Ishikawa (cell line): ENCODE results near the gene FAM149B1.

ENCODE experiments used
- CEBPB ChIP-seq: IDR thresholded peaks from 2 replicates; pipeline ENCODE4 v1.6.1; 2012
- CREB1 ChIP-seq: IDR thresholded peaks from 2 replicates; pipeline ENCODE4 v1.6.1; 2012; ENCODE audit warnings: low read depth
- EGR1 ChIP-seq: IDR thresholded peaks from 2 replicates; pipeline ENCODE4 v1.6.1; 2012
- EP300 ChIP-seq: IDR thresholded peaks from 2 replicates; pipeline ENCODE4 v1.6.1; 2012; ENCODE audit warnings: borderline replicate concordance
- FOXM1 ChIP-seq: IDR thresholded peaks from 2 replicates; pipeline ENCODE4 v1.6.1; 2012; ENCODE audit warnings: low read depth, borderline replicate concordance
- NFIC ChIP-seq: IDR thresholded peaks from 2 replicates; pipeline ENCODE4 v1.6.1; 2012
- RAD21 ChIP-seq: IDR thresholded peaks from 2 replicates; pipeline ENCODE4 v1.6.1; 2012; ENCODE audit warnings: low read depth
- TAF1 ChIP-seq: IDR thresholded peaks from 2 replicates; pipeline ENCODE4 v1.6.1; 2012; ENCODE audit warnings: low read depth, mild to moderate bottlenecking
- TCF12 ChIP-seq: IDR thresholded peaks from 2 replicates; pipeline ENCODE4 v1.6.1; 2012; ENCODE audit warnings: low read depth
- TEAD4 ChIP-seq: IDR thresholded peaks from 2 replicates; pipeline ENCODE4 v1.6.1; 2012
- YY1 ChIP-seq: IDR thresholded peaks from 2 replicates; pipeline ENCODE4 v1.6.1; 2012; ENCODE audit warnings: low read depth
- ZBTB7A ChIP-seq: IDR thresholded peaks from 2 replicates; pipeline ENCODE4 v1.6.1; 2012; ENCODE audit warnings: low read depth
- TF ChIP-seq, protein P1 (sequence below): IDR thresholded peaks from 2 replicates; pipeline ENCODE4 v1.6.1; 2012
- TF ChIP-seq, protein P2 (sequence below): IDR thresholded peaks from 2 replicates; pipeline ENCODE4 v1.6.1; 2012
- TF ChIP-seq, protein P3 (sequence below): IDR thresholded peaks from 2 replicates; pipeline ENCODE4 v1.6.1; 2012; ENCODE audit warnings: low read depth, mild to moderate bottlenecking

FAM149B1 gene

DNA sequence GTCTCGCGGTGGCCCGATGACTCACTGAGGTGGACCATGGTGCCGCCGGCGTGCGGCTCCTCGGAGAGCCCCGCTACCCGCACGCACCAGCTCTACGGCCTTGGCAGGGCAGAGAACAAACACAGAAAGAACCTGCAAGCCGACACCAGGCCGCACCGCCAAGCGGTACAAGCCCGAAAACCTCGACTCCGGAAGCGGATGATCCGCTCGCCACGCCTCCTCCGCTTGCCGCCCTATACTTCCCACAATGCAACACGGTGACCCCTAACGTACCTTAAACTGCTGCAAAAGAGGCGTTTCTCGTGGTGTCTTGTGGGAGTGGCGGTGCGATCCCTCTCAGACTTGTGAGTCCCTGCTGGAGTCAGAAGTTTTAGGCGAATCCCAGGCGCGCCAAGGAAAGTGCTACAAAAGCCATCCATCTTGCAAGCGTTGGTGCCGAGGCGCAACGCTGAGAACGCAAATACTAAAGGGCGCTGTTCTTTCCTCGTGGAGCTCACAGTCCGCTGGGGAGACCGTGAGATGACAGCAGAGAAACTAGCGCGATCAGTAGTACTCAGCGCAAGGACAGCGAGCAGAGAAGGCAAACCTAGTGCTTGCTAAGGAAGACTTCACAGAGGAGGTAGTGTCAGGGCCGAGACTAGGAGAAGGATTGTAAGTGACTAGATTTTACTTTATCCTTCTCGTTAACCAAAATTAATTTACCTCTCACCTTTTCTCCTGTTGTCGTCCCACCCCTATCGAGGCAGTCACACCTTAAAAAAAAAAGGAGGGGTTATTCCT lies 84.7 kb downstream of the FAM149B1 start, which contains the start of gene MRPS16:
Gene MRPS16 (minus strand): TSS at position 200 of the 780 bp plus-strand sequence. CDS start 162 bp downstream, at position 38.
- TF ChIP-seq YY1 (peak; percentile 81; the same call in 1 of the 2 replicates), CREB1 (peak; percentile 63), ZBTB7A (no peak), TEAD4 (peak; percentile 49), NFIC (peak; percentile 60), RAD21 (peak; percentile 6; the same call in 1 of the 2 replicates), TCF12 (peak; percentile 89), FOXM1 (peak; percentile 66; the same call in 1 of the 2 replicates), TAF1 (peak; percentile 98), EGR1 (0 out of 2 replicates have a peak, but pooled peaks have one; percentile 19), EP300 (peak; percentile 51; the same call in 1 of the 2 replicates), CEBPB (no peak)
- TF ChIP-seq, protein P1, sequence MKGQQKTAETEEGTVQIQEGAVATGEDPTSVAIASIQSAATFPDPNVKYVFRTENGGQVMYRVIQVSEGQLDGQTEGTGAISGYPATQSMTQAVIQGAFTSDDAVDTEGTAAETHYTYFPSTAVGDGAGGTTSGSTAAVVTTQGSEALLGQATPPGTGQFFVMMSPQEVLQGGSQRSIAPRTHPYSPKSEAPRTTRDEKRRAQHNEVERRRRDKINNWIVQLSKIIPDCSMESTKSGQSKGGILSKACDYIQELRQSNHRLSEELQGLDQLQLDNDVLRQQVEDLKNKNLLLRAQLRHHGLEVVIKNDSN, result peak; percentile 60
- TF ChIP-seq, protein P2, sequence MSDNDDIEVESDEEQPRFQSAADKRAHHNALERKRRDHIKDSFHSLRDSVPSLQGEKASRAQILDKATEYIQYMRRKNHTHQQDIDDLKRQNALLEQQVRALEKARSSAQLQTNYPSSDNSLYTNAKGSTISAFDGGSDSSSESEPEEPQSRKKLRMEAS, result peak; percentile 97
- TF ChIP-seq, protein P3, sequence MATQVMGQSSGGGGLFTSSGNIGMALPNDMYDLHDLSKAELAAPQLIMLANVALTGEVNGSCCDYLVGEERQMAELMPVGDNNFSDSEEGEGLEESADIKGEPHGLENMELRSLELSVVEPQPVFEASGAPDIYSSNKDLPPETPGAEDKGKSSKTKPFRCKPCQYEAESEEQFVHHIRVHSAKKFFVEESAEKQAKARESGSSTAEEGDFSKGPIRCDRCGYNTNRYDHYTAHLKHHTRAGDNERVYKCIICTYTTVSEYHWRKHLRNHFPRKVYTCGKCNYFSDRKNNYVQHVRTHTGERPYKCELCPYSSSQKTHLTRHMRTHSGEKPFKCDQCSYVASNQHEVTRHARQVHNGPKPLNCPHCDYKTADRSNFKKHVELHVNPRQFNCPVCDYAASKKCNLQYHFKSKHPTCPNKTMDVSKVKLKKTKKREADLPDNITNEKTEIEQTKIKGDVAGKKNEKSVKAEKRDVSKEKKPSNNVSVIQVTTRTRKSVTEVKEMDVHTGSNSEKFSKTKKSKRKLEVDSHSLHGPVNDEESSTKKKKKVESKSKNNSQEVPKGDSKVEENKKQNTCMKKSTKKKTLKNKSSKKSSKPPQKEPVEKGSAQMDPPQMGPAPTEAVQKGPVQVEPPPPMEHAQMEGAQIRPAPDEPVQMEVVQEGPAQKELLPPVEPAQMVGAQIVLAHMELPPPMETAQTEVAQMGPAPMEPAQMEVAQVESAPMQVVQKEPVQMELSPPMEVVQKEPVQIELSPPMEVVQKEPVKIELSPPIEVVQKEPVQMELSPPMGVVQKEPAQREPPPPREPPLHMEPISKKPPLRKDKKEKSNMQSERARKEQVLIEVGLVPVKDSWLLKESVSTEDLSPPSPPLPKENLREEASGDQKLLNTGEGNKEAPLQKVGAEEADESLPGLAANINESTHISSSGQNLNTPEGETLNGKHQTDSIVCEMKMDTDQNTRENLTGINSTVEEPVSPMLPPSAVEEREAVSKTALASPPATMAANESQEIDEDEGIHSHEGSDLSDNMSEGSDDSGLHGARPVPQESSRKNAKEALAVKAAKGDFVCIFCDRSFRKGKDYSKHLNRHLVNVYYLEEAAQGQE, result peak; percentile 40; the same call in 1 of the 2 replicates

GRCh38 chr10:73253225-73253555 lies 85.3 kb downstream of the FAM149B1 start:
- no peak for TF ChIP-seq TAF1
- TF ChIP-seq, protein P3, result no peak
- no peak for TF ChIP-seq EGR1
- TF ChIP-seq, protein P1, result no peak
- TF ChIP-seq ZBTB7A, result no peak
- TF ChIP-seq, protein P2, result no peak
- TF ChIP-seq EP300, result no peak
- no peak for TF ChIP-seq CREB1
- TF ChIP-seq CEBPB, result no peak
- TF ChIP-seq NFIC, result no peak
- TF ChIP-seq RAD21, result no peak

DNA sequence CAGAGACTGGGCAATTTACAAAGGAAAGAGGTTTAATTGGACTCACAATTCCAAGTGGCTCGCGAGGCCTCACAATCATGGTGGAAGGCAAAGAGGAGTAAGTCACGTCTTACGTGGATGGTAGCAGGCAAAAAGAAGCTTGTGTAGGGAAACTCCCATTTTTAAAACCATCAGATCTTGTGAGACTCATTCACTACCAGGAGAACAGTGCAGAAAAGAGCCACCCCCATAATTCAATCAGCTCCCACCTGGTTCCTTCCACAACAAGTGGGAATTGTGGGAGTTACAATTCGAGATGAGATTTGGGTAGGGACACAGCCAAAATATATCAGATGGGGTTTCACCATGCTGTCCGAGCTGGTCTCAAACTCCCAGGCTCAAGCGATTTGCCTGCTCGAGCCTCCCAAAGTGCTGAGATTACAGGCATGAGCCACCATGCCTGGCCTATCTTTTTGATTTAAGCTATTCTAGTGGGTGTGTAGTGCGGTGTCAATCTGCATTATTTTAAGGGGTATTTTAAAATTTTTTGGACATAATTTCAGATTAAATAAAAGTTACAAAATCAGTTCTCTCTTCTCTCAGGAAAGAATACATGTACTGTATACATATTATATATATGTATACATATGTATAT lies 93.6 kb downstream of the FAM149B1 start:
- no peak for TF ChIP-seq YY1
- no peak for TF ChIP-seq FOXM1
- TF ChIP-seq, protein P2, result no peak
- TF ChIP-seq, protein P3, result no peak
